GM23248 (cell line): ENCODE results near the gene INO80E. TPM values are rescaled to one million over a fixed set of nuclear protein-coding genes. Genes with fewer than 3 reads are reported as not detected.
"Not testable (repeated sequence)": the region's sequence is repeated elsewhere in the genome, so short reads cannot be mapped to it uniquely, and the experiment has no call there.

Source experiments
- DNase-seq: peaks from one replicate; pipeline ENCODE4 v3.0.0-alpha.2; 2015
- H2AFZ ChIP-seq: fragments of 200-600 bp; sonication (generic); 2 replicates; pipeline ENCODE4 v1.6.1; 2016; ENCODE audit warnings: antibody characterized with exemption
- H3F3A ChIP-seq: fragments of 200-600 bp; sonication (generic); 2 replicates; pipeline ENCODE4 v1.6.1; 2016; ENCODE audit warnings: mild to moderate bottlenecking, antibody characterized with exemption, mixed run types; ENCODE audit not compliant: insufficient read depth
- H3K27ac ChIP-seq: fragments of 200-600 bp; sonication (generic); 2 replicates; pipeline ENCODE4 v1.5.1; 2016; ENCODE audit warnings: mild to moderate bottlenecking
- H3K27me3 ChIP-seq: fragments of 200-600 bp; sonication (generic); replicated peaks from 2 replicates; pipeline ENCODE4 v1.6.1; 2016; ENCODE audit warnings: mild to moderate bottlenecking; ENCODE audit not compliant: insufficient read depth
- H3K36me3 ChIP-seq: fragments of 200-600 bp; sonication (generic); 2 replicates; pipeline ENCODE4 v1.6.1; 2016; ENCODE audit warnings: low read depth, mild to moderate bottlenecking
- H3K4me1 ChIP-seq: fragments of 200-600 bp; sonication (generic); 2 replicates; pipeline ENCODE4 v1.6.1; 2016; ENCODE audit warnings: mild to moderate bottlenecking; ENCODE audit not compliant: insufficient read depth
- H3K4me2 ChIP-seq: fragments of 200-600 bp; sonication (generic); one replicate; pipeline ENCODE4 v1.6.1; 2016; ENCODE audit warnings: mild to moderate bottlenecking; ENCODE audit not compliant: unreplicated experiment
- H3K4me3 ChIP-seq: fragments of 200-600 bp; sonication (generic); 2 replicates; pipeline ENCODE4 v1.5.1; 2016; ENCODE audit warnings: mild to moderate bottlenecking
- H3K79me2 ChIP-seq: fragments of 200-600 bp; sonication (generic); 2 replicates; pipeline ENCODE4 v1.6.1; 2016; ENCODE audit warnings: mild to moderate bottlenecking; ENCODE audit not compliant: insufficient read depth
- H3K9ac ChIP-seq: fragments of 200-600 bp; sonication (generic); 2 replicates; pipeline ENCODE4 v1.6.1; 2016; ENCODE audit warnings: mild to moderate bottlenecking
- H3K9me2 ChIP-seq: fragments of 200-600 bp; sonication (generic); 2 replicates; pipeline ENCODE4 v1.6.1; 2016; ENCODE audit warnings: mixed run types, mild to moderate bottlenecking, moderate library complexity; ENCODE audit not compliant: insufficient read depth
- H3K9me3 ChIP-seq: fragments of 200-600 bp; sonication (generic); one replicate; pipeline ENCODE4 v1.6.1; 2017; ENCODE audit warnings: low read depth
- H4K20me1 ChIP-seq: fragments of 200-600 bp; sonication (generic); 2 replicates; pipeline ENCODE4 v1.6.0; 2016; ENCODE audit not compliant: insufficient read depth
- EZH2 ChIP-seq: fragments of 200-600 bp; sonication (generic); IDR thresholded peaks from 2 replicates; pipeline ENCODE4 v1.6.1; 2018; ENCODE audit warnings: antibody characterized with exemption, mild to moderate bottlenecking; ENCODE audit not compliant: insufficient read depth, poor library complexity, severe bottlenecking
- EZH2phosphoT487 ChIP-seq: fragments of 200-600 bp; sonication (generic); IDR thresholded peaks from 2 replicates; pipeline ENCODE4 v1.6.1; 2018; ENCODE audit warnings: antibody characterized with exemption, moderate library complexity, mild to moderate bottlenecking, low read depth; ENCODE audit not compliant: insufficient read depth
- WGBS, 2 experiments: methylation state at CpG; one replicate each; pipeline ENCODE4 v1.1.6; 2015 to 2017; ENCODE audit warnings: low lambda C conversion rate in 2 of 2, low coverage in 1 of 2; ENCODE audit errors: missing lambda C conversion rate in 2 of 2; 5-methylcytosine and 5-hydroxymethylcytosine counted together
- in situ Hi-C: fragments of 300-500 bp; cut with MboI; formaldehyde crosslinking; loops from 2 replicates; pipeline ENCODE4 v1.15.0; 2020
- polyA plus RNA-seq: library from polyadenylated mRNA; unstranded; fragments of >200 nt; fragmentation: Nextera tagmentation; extraction: Ambion mirVana; gene quantifications from 2 replicates; pipeline ENCODE4 v1.2.1, GENCODE V29; 2016
- total RNA-seq: library from RNA; depleted of rRNA; stranded (reverse); fragments of >200 nt; shearing (Covaris generic); gene quantifications from 2 replicates; pipeline ENCODE4 v1.2.3, GENCODE V29; 2014

The INO80E gene
- total and polyA plus RNA-seq, 2 experiments from 2014 or later, result 32.3 to 51.1 TPM

GRCh38 chr16:29958756-29959155 is 37.3 kb upstream of the INO80E start:
- in situ Hi-C loops, result no loop called here
- no peak overlapping the region for H3K27ac ChIP-seq
- H3K4me1 ChIP-seq, result peaks cover 9% of the 10 kb centered on the region; the same call in 1 of the 2 replicates

GRCh38 chr16:29959293-29959692 is 36.7 kb upstream of the INO80E start:
- no peak overlapping the region for H3K9ac ChIP-seq
- H3K4me2 ChIP-seq, result no peak overlapping the region
- no peak overlapping the region for H3K27ac ChIP-seq
- TF ChIP-seq EZH2phosphoT487 (no peak), EZH2 (no peak)
- H3K9me3 ChIP-seq, result no peaks in the 10 kb centered on the region
- DNase-seq, result no peak
- H4K20me1 ChIP-seq, result no peaks in the 10 kb centered on the region
- H3K9me2 ChIP-seq, result no peaks in the 10 kb centered on the region
- peaks cover 16% of the 10 kb centered on the region; the same call in 1 of the 2 replicates for H3K79me2 ChIP-seq
- no peak overlapping the region for H3K4me3 ChIP-seq
- H3K36me3 ChIP-seq, result no peaks in the 10 kb centered on the region
- H3F3A ChIP-seq, result no peaks in the 10 kb centered on the region
- H3K27me3 ChIP-seq, result no peaks in the 10 kb centered on the region
- no peak overlapping the region for H2AFZ ChIP-seq
- in situ Hi-C loops, result no loop called here
- H3K4me1 ChIP-seq, result peaks cover 9% of the 10 kb centered on the region; the same call in 1 of the 2 replicates
- WGBS, 2 experiments, result 82 to 85% methylated on average over 9 of the region's 9 CpGs

More at GRCh38 chr16:29958756-29959155, 37.3 kb upstream of the INO80E start:
- Histone ChIP-seq H3F3A (no peaks in the 10 kb centered on the region), H3K9ac (no peak overlapping the region), H3K36me3 (no peaks in the 10 kb centered on the region), H3K9me3 (no peaks in the 10 kb centered on the region), H3K4me3 (no peak overlapping the region), H3K9me2 (no peaks in the 10 kb centered on the region), H2AFZ (no peak overlapping the region), H3K4me2 (no peak overlapping the region), H3K27me3 (no peaks in the 10 kb centered on the region), H3K79me2 (peaks cover 16% of the 10 kb centered on the region; the same call in 1 of the 2 replicates), H4K20me1 (no peaks in the 10 kb centered on the region)
- TF ChIP-seq EZH2phosphoT487 (no peak), EZH2 (no peak)
- WGBS, 2 experiments, result 84 to 86% methylated on average over 5 of the region's 5 CpGs
- DNase-seq, result no peak

GRCh38 chr16:29959821-29960220 is 36.2 kb upstream of the INO80E start:
- H3K27ac ChIP-seq, DNase-seq, H3K9ac ChIP-seq, H3K4me3 ChIP-seq, H3K36me3 ChIP-seq, H3K9me2 ChIP-seq, H3K4me2 ChIP-seq, H3K9me3 ChIP-seq, H4K20me1 ChIP-seq, H3K4me1 ChIP-seq, H2AFZ ChIP-seq, H3K27me3 ChIP-seq, in situ Hi-C loops, H3F3A ChIP-seq: not testable (repeated sequence)
- H3K79me2 ChIP-seq, result peaks cover 18% of the 10 kb centered on the region
- WGBS, 2 experiments, result 73 to 82% methylated on average over 4 of the region's 4 CpGs

- WGBS, 2 experiments, result 58 to 61% methylated on average over 10 of the region's 10 CpGs
- Histone ChIP-seq H3K4me2 (peak overlapping the region; percentile 95), H3K9me2 (no peaks in the 10 kb centered on the region), H3K27ac (0 out of 2 replicates have a peak overlapping the region, but pooled peaks have one; percentile 74), H3K36me3 (no peaks in the 10 kb centered on the region), H3K4me3 (peak overlapping the region; percentile 78), H3K27me3 (no peaks in the 10 kb centered on the region), H3F3A (no peaks in the 10 kb centered on the region), H3K79me2 (peaks cover 22% of the 10 kb centered on the region), H3K9ac (peak overlapping the region; percentile 87), H3K4me1 (peaks cover 9% of the 10 kb centered on the region; the same call in 1 of the 2 replicates), H2AFZ (peak overlapping the region; percentile 77), H3K9me3 (no peaks in the 10 kb centered on the region), H4K20me1 (no peaks in the 10 kb centered on the region)
- peak; percentile 8 for DNase-seq
- no peak for TF ChIP-seq EZH2phosphoT487
- no peak for TF ChIP-seq EZH2
- in situ Hi-C loops, result no loop called here
These were observed 34.9 kb upstream of the INO80E start for GRCh38 chr16:29961127-29961478.
